Inflammatory macrophage treated with lipopolysaccharide for 1 hour (primary cell): ENCODE measurements around the gene GPC6.
A peak's percentile ranks its signal among the peaks of the same experiment; 100 is the strongest.

Experiments used
- DNase-seq, 2 donors: peaks; one replicate each; pipeline ENCODE4 v3.0.0-alpha.2; 2020 to 2022

The GPC6 gene

GRCh38 chr13:94143624-94144350 is 917.2 kb downstream of the GPC6 start:
- DNase-seq: no peak

- DNase-seq: no peak
These were observed 919.4 kb downstream of the GPC6 start for GRCh38 chr13:94145966-94146365.

GRCh38 chr13:94153586-94153985 is 927.0 kb downstream of the GPC6 start:
- no peak for DNase-seq

GRCh38 chr13:94154367-94154766 is 927.8 kb downstream of the GPC6 start:
- DNase-seq: no peak

- DNase-seq: no peak
These were observed 931.2 kb downstream of the GPC6 start for GRCh38 chr13:94157705-94158218.

GRCh38 chr13:94160875-94161274 is 934.3 kb downstream of the GPC6 start:
- no peak for DNase-seq

- no peak for DNase-seq
These were observed 935.7 kb downstream of the GPC6 start for GRCh38 chr13:94162289-94162688.

GRCh38 chr13:94163535-94163934 is 936.9 kb downstream of the GPC6 start:
- no peak for DNase-seq

GRCh38 chr13:94168783-94169453 is 942.3 kb downstream of the GPC6 start:
- peak; percentile 78 to 79 for DNase-seq

- no peak for DNase-seq
These were observed 943.0 kb downstream of the GPC6 start for GRCh38 chr13:94169454-94170144.

GRCh38 chr13:94170145-94170571 is 943.6 kb downstream of the GPC6 start:
- DNase-seq: no peak

GRCh38 chr13:94172416-94172815 is 945.8 kb downstream of the GPC6 start:
- no peak for DNase-seq

- no peak for DNase-seq
These were observed 946.8 kb downstream of the GPC6 start for GRCh38 chr13:94173312-94173854.

- no peak for DNase-seq
These were observed 947.4 kb downstream of the GPC6 start for GRCh38 chr13:94174009-94174408.

GRCh38 chr13:94175076-94175475 is 948.5 kb downstream of the GPC6 start:
- DNase-seq: no peak

- no peak for DNase-seq
These were observed 950.0 kb downstream of the GPC6 start for GRCh38 chr13:94176561-94176960.

GRCh38 chr13:94177041-94177440 is 950.4 kb downstream of the GPC6 start:
- no peak for DNase-seq

GRCh38 chr13:94178625-94179244 is 952.1 kb downstream of the GPC6 start:
- no peak for DNase-seq

GRCh38 chr13:94181461-94182107 is 955.0 kb downstream of the GPC6 start:
- DNase-seq: no peak

- peak; percentile 64 to 72 for DNase-seq
These were observed 955.7 kb downstream of the GPC6 start for GRCh38 chr13:94182185-94182761.

GRCh38 chr13:94186470-94186869 is 959.9 kb downstream of the GPC6 start:
- DNase-seq: no peak
